Motor neuron (in vitro differentiated cells): ENCODE measurements around the gene SEC62. TPM values are rescaled to one million over a fixed set of nuclear protein-coding genes. Genes with fewer than 3 reads are reported as not detected.
A peak's percentile ranks its signal among the peaks of the same experiment; 100 is the strongest.

Experiments used
- ATAC-seq, 8 experiments: fragments of 200-7000 bp; cut with Tn5 transposase; replicated peaks in 6 of 8; 2 replicates each; pipeline ENCODE4 v1.8.0; 2021; ENCODE audit warnings: mild to moderate bottlenecking in 8 of 8, moderate library complexity in 8 of 8
- H3K27ac ChIP-seq, 2 donors: fragments of 250-450 bp; sonication (Bioruptor Pico); 2 replicates each; pipeline ENCODE4 v1.9.0; 2021; ENCODE audit warnings: antibody characterized with exemption in 2 of 2, mild to moderate bottlenecking in 2 of 2, moderate library complexity in 1 of 2
- H3K4me1 ChIP-seq, 2 donors: fragments of 250-450 bp; sonication (Bioruptor Pico); replicated peaks in 1 of 2; 2 replicates each; pipeline ENCODE4 v1.6.1; 2021; ENCODE audit warnings: antibody characterized with exemption in 2 of 2, mild to moderate bottlenecking in 2 of 2, moderate library complexity in 1 of 2
- H3K4me3 ChIP-seq, 5 donors: fragments of 250-450 bp; sonication (Bioruptor Pico); 2 replicates each; pipeline ENCODE4 v1.9.0; 2021; ENCODE audit warnings: antibody characterized with exemption in 5 of 5, mild to moderate bottlenecking in 5 of 5, moderate library complexity in 4 of 5
- WGBS, 10 experiments: fragments of 450-650 bp; shearing (Covaris generic); methylation state at CpG; one replicate each; pipeline ENCODE4 v1.0.0; 2022; 5-methylcytosine and 5-hydroxymethylcytosine counted together
- in situ Hi-C, 9 experiments: fragments of 400-800 bp; cut with MboI; loops; one replicate each; pipeline ENCODE4 v1.15.0; 2021; ENCODE audit warnings: low sequenced_read_pairs in 9 of 9, low pct_unique_long_range_greater_than_20kb in 2 of 9; ENCODE audit not compliant: unreplicated experiment in 9 of 9
- total RNA-seq, 8 experiments: library from RNA; unstranded; fragments of 300-600 nt; gene quantifications; 2 replicates each; pipeline versions ENCODE4 v1.2.3 to v1.2.4, GENCODE V29; 2022

The SEC62 gene
- total RNA-seq, 8 experiments from 2014 or later = 50.3 to 124 (median 62.7) TPM

DNA sequence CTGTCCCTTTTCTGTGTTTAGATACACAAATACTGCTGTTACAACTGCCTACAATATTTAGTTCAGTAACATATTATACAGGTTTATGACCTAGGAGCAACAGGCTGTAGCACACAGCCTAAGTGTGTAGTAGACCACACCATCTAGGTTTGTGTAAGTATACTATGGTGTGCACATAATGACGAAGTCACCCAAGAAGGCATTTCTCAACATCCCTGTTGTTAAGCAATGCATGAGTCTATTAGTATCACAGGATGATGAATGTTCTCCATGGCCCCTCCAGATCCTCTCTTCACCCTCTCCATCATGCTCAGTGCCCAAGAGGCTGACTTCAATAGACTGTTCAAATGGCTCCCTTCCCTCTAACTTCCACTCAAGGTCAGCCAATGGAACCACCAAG, 14.6 kb upstream of the SEC62 start:
- WGBS, 10 experiments = 0 to 89% (median 53%) methylated on average over 1 of the region's 1 CpG; no CpG with 5 or more reads in 6 of the 10 experiments
- no peak overlapping the region for H3K4me3 ChIP-seq
- no peak overlapping the region for H3K27ac ChIP-seq
- no peak for ATAC-seq
- no peaks in the 10 kb centered on the region for H3K4me1 ChIP-seq
- in situ Hi-C loops = loop anchor here in 1 of 9 experiments (25.0 kb wide), 1 partner anchor 165 kb away; no protein-coding TSS in a partner anchor

DNA sequence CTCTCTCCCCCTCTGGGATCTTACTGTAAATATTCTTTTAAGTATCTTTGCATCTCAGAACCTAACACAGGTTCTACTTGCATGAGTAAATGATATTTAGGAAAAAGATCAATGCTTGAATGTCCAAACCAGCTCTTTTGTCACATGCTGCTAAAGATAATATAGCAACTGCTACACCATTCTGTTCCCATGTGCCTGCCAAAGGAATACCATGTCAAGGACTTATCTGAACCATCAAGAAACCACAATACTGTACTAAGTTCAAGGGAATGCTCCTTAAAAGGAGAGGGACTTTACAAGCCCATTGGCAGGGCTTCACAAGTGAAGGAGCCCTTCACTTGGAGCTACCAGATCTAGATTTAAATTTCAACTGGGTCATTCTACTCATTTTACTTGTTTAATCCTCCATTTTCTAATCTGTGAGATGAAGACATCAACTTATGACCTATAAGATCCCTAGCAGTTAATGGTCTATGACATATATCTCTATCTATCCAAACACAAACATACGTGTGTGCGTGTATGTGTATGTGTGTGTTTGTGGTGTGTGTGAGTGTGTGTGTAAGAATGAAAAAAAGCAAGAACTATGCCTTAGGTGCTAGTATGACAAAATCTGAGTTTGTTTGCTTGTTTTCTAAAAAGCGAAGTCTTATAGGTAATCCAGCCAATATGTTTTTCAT, 13.0 kb upstream of the SEC62 start:
- ATAC-seq = no peak
- Histone ChIP-seq H3K27ac (no peak overlapping the region), H3K4me1 (no peaks in the 10 kb centered on the region), H3K4me3 (no peak overlapping the region)
- in situ Hi-C loops = loop anchor here in 1 of 9 experiments (25.0 kb wide), 1 partner anchor 166 kb away; no protein-coding TSS in a partner anchor
- 60 to 100% (median 93%) methylated on average over 1 to 3 of the region's 3 CpGs; no CpG with 5 or more reads in 2 of the 10 experiments for WGBS, 10 experiments

DNA sequence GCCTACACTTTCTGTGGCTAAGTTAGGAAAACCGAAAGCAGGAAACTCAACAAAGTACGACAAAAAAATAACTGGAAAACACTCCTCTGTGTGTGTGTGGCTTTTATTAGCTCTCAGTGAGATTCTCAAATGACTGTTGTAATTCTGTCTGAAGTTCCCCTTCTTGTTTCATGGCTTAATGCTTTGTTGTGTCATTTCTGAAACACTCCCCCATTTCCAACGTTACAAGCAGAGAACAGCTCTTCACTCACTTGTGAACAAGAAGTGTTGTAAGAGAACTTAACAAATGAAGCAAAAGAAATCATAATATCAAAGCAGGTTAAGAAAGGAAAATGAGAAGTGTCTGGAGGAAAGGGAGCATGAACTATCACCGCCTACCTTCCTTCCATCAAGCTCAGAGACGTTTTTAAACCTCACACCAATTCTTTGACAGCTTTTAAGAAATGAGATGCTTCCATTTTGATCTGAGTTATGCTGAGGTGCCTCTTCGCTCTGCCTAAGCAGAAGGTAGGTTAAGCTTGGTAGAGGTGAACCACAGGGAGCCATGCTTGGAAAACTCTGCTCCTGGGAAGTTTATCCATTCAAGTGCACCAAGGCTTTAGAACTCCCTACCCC, 12.4 kb upstream of the SEC62 start:
- no peaks in the 10 kb centered on the region for H3K4me1 ChIP-seq
- no peak for ATAC-seq
- 11 to 85% (median 55%) methylated on average over 1 to 6 of the region's 6 CpGs for WGBS, 10 experiments
- in situ Hi-C loops = loop anchor here in 1 of 9 experiments (25.0 kb wide), 1 partner anchor 167 kb away; no protein-coding TSS in a partner anchor
- no peak overlapping the region for H3K4me3 ChIP-seq
- no peak overlapping the region for H3K27ac ChIP-seq

DNA sequence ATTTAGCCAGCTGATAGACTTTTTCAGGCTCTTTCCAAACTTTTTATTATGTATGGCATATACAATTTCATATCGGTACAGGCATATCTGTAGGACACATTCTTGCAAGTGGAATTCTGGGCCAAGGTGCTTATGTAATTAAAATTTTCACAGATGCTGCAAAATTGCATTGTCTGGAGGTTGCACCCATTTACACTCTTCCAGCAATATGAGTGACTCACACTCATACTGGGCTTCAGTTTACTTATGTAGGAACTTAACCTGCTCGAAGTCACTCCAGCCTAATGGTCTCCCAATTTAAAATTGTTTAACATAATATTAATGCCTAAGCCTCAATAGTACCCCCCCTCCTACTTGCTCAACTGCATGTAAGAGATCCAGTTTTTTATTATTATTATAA, 11.2 kb upstream of the SEC62 start:
- in situ Hi-C loops = loop anchor here in 1 of 9 experiments (25.0 kb wide), 1 partner anchor 168 kb away; no protein-coding TSS in a partner anchor
- peak in 2 of 8 experiments; percentile 58 to 67 for ATAC-seq
- Histone ChIP-seq H3K4me3 (no peak overlapping the region), H3K4me1 (no peaks in the 10 kb centered on the region), H3K27ac (no peak overlapping the region)
- WGBS, 10 experiments = 0 to 93% (median 20%) methylated on average over 1 to 2 of the region's 2 CpGs; no CpG with 5 or more reads in 3 of the 10 experiments

DNA sequence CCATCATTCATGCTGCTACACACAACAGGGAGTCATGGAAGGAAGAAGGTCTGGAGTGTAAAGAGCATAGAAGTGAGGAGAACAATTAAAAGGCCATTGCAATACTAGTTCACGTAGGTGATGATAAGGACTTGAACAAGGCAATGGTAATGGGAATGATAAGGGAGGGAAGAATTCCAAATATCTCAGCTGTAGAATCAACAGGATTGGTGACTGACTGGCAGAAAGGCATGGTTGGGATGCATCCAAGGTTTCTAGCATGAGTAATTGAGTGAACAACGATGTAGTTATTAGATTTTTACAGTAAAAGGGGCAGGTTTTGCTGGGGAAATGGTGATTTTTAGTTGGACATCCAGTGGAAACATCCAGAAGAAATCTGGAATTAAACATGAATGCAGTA, 2.4 kb upstream of the SEC62 start:
- whole genome bisulfite sequencing, 10 experiments = 16 to 100% (median 73%) methylated on average over 1 to 2 of the region's 2 CpGs
- peaks cover 0 to 12% of the 10 kb centered on the region in 2 donors for H3K4me1 ChIP-seq
- in situ Hi-C loops = loop anchor here in 1 of 9 experiments (25.0 kb wide), 1 partner anchor 177 kb away; no protein-coding TSS in a partner anchor
- no peak overlapping the region for H3K4me3 ChIP-seq
- H3K27ac ChIP-seq = no peak overlapping the region
- no peak for ATAC-seq

DNA sequence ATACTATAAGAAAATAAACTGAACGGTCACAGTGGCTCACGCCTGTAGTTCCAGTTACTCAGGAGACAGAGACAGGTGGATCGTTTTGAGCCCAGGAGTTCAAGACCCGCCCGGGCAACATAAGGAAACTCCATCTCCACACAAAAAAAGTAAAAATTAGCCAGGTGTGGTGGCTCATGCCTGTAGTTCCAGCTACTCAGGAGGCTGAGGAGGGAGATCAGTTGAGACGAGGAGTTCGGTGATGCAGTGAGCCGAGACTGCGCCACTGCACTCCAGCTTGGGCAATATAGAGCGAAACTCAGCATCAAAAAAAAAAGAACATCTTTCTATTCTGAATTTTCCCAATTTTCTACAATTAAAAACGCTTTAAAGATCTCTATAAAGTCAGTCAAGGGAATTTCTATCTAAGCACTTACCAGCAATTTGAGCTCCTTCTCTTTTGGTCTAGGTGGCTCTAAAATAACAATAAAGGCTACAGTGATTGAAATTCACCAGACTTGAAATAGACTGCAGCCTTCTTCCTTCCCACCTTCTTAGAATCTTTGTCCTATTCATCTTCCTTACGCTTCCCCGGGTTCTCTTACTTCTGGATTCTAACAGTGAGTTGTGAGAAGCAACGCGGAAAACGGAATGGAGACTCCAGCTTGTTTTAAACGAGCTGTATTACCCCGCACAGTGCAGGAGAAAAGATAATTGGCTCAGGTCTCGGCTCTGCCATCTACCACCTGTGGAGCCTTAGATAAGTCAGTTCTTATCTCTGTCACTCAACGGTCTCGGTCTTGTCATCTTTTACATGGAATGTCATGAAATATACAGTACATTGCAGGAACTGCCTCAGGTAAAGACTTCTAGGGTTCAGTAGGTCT, 812 bp upstream of the SEC62 start:
- H3K4me1 ChIP-seq = peaks cover 0 to 20% of the 10 kb centered on the region in 2 donors
- H3K4me3 ChIP-seq = peak overlapping the region; percentile 69 to 91 (median 76)
- in situ Hi-C loops = loop anchor here in 1 of 9 experiments (25.0 kb wide), 1 partner anchor 178 kb away; no protein-coding TSS in a partner anchor
- ATAC-seq = peak in 4 of 8 experiments; percentile 1 to 9 (median 8)
- WGBS, 10 experiments = 33 to 95% (median 74%) methylated on average over 4 to 18 of the region's 21 CpGs
- H3K27ac ChIP-seq = peak overlapping the region; percentile 97 to 99

DNA sequence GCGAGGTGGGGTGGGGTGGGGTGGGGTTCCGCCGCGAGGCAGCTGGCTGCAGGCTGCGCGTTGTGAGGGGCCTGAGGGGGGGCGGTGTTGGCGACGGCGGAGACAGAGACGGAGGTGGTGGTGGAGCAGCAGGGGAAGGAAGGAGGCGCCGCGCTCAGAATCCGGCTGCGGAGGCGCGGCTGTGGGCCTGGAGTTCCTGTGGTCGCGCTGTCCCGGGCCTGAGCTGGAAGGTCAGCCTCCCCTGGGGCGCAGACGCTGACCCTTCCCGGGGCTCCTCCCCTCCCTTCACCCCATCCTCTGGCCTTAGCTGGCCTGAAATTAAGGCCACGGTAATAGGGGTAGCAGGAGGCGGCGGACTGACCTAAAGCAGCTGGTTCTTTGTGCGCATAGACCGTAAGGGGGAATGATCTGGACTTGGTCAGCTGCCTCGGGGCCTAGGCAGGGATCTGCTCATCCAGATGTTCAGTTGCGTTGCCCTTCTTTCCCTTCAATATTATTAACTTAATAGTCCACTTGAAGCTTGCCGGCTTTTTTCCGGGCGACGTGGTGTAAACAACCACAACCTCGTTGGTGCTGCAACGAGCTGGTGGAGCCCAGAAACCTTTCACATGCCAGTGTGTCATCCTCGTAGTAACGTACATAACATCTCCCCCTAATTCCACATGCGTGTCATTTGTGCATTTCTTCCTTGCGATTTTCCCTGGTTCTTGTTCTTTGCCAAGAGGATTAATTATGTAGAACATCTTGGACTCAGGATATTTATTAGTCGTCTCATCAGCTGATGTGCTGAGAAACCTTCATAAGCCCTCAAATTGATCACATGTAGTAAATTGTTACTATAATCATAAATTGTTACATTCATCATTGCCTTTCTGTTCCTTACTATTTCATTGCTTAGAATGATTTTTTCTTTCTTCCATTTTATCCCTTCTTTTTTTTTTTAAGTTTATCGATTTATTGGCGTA, 626 bp downstream of the SEC62 start:
- Histone ChIP-seq H3K27ac (peak overlapping the region; percentile 97 to 99), H3K4me3 (peak overlapping the region; percentile 69 to 91 (median 76)), H3K4me1 (peaks cover 0 to 20% of the 10 kb centered on the region in 2 donors)
- ATAC-seq = peak; percentile 72 to 82 (median 76)
- WGBS, 10 experiments = 0 to 35% (median 12%) methylated on average over 5 to 17 of the region's 44 CpGs
- in situ Hi-C loops = loop anchor here in 1 of 9 experiments (25.0 kb wide), 1 partner anchor 180 kb away; no protein-coding TSS in a partner anchor

DNA sequence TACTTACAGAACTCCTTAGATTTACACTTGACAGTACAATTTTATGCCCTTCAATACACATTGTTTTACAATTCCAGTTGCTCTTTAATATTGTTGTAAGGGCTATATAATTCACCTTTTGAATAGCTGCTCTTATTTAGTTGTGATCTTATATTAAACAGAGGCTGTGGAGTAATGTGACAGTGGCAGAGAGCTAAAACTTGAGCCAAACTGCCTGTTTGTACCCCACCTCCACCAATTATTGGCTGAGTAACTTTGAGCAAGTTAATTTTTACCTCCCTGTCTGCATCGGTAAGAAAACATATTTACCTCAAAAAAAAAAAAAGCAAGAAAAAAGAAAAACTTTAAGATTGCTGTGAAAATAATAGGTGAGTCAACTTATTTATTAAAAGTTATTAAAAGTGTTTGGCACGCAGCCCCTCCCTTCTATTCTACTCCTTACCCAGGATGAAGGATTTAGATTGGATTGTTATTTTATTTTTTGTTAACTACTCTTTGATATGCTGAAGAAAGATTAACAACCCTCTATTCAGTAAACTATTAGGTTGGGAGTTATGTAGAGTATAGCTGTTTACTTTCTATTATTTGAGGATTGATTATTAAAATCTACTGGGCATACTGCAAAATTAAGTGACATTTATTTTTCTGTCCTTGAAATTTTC, 1.7 kb downstream of the SEC62 start:
- 0 to 80% (median 25%) methylated on average over 1 to 2 of the region's 2 CpGs; no CpG with 5 or more reads in 1 of the 10 experiments for WGBS, 10 experiments
- no peak for ATAC-seq
- H3K4me3 ChIP-seq = peak overlapping the region; percentile 69 to 91 (median 76)
- H3K4me1 ChIP-seq = peaks cover 0 to 20% of the 10 kb centered on the region in 2 donors
- no peak overlapping the region for H3K27ac ChIP-seq
- in situ Hi-C loops = loop anchor here in 1 of 9 experiments (25.0 kb wide), 1 partner anchor 181 kb away; no protein-coding TSS in a partner anchor

DNA sequence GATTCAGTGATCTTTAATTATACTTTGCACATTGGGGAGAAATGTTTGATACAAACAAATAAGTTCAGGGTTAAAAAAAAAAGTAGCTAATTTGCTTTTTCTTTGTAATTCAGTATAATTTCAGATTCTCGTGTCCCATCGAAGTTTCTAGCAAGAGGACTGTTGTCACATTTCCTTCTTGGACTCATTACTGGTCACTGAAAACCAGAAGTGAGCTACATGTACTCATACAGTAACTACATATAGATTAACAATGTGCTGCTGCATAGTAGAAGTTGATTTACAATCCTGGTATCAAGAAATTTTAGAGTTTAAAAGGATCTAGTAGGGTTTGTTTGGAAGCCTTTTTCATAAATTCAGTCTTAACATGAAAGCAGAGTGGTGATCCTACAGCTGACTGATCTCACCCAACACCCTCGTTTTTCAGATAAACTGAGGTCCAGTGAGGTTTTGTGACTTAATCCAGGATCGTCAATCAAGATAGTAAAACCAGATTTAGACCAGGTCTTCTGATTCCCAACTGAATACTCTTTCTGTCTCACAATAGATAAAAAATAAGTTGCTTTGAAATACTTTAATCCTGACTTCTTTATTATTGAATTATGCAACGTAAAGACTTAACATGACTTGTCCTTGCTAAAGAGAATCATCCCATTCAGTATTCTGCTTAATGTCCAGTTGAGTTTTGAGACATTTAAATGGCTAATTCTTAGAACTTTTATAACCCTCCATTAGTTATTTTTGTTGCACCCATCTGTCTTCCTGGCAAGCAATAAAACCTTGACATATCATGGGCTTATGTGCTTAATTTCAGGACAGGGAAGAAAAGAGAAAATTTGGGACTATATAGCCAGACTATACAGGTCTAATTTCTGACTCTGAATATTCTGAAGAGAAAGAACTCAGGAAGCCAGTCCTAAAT, 2.8 kb downstream of the SEC62 start:
- in situ Hi-C loops = loop anchor here in 1 of 9 experiments (25.0 kb wide), 1 partner anchor 182 kb away; no protein-coding TSS in a partner anchor
- 17 to 91% (median 76%) methylated on average over 1 to 5 of the region's 5 CpGs for WGBS, 10 experiments
- peak overlapping the region in 1 of 5 donors; percentile 91 for H3K4me3 ChIP-seq
- peaks cover 0 to 20% of the 10 kb centered on the region in 2 donors for H3K4me1 ChIP-seq
- no peak overlapping the region for H3K27ac ChIP-seq
- no peak for ATAC-seq

DNA sequence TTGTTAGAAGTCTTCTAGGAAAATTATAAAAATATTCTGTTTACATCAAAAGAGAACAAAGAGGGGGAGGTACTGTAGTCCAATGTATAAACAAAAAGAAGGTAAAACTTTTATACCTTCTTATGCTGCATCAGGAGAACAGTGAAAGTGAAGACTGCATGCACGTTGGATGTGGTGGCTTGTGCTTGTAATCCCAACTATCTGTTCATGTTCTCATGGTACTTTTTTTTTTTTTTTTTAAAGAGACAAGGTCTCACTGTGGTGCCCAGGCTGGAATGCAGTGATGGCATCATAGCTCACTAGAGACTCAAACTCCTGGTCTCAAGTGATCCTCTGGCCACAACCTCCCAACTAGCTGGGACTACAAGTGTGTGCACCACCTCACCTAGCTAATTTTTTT, 4.2 kb downstream of the SEC62 start:
- WGBS, 10 experiments = 0 to 100% (median 67%) methylated on average over 1 of the region's 1 CpG; no CpG with 5 or more reads in 2 of the 10 experiments
- Histone ChIP-seq H3K4me3 (no peak overlapping the region), H3K27ac (no peak overlapping the region), H3K4me1 (peaks cover 0 to 20% of the 10 kb centered on the region in 2 donors)
- ATAC-seq = no peak
- in situ Hi-C loops = loop anchor here in 1 of 9 experiments (25.0 kb wide), 1 partner anchor 184 kb away; no protein-coding TSS in a partner anchor
